ENCODE measurements around the gene PLSCR2. TPM values are rescaled to one million over a fixed set of nuclear protein-coding genes. Genes with fewer than 3 reads are reported as not detected.

Gene PLSCR2
- total RNA-seq, 1 experiment from 2014 or later: 0.54 TPM

DNA sequence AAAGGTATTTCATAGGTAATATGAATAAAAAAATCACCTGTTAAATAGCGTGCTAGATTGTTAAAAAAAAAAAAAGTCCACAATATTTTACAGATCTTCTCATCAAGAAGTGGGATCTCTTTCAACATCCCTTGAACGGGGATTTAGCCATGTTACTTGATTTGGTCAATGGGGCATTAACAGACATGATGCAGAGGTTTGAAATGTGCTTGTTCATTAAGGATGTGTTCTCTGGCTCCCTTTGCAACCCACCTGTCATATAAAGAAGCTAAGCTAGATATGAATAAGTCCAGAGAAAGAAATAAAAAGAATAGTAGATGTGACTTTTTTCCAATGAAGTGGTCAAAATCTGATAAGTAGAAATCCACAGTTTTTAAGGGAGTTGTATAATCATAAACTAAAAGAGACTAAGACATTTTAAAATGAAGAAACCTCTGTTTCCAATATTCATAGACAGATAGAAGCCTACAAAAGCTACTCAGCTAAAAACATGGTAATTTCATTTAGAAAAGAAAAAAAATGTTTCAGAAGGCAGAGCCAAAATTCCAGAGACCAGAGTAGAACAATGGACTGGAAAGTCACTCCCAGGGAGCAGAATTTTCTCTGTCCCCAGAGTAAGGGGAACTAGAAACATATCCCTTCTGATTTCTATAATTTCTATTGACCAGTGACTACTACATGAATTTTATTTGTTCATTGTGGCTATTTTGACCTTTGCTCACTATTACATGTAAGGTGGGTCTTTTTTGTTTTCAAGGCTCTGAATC is 79.2 kb downstream of the PLSCR2 start:
- ATAC-seq (no peak), DNase-seq (ENCODE audit: low read depth, low spot score) (no peak)
- ChIA-PET POLR2A (no interaction called here), CTCF (no interaction called here)
- no TSS peak for BruUV-seq (replicated peaks)
- TF ChIP-seq, protein P1, sequence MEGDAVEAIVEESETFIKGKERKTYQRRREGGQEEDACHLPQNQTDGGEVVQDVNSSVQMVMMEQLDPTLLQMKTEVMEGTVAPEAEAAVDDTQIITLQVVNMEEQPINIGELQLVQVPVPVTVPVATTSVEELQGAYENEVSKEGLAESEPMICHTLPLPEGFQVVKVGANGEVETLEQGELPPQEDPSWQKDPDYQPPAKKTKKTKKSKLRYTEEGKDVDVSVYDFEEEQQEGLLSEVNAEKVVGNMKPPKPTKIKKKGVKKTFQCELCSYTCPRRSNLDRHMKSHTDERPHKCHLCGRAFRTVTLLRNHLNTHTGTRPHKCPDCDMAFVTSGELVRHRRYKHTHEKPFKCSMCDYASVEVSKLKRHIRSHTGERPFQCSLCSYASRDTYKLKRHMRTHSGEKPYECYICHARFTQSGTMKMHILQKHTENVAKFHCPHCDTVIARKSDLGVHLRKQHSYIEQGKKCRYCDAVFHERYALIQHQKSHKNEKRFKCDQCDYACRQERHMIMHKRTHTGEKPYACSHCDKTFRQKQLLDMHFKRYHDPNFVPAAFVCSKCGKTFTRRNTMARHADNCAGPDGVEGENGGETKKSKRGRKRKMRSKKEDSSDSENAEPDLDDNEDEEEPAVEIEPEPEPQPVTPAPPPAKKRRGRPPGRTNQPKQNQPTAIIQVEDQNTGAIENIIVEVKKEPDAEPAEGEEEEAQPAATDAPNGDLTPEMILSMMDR (IDR thresholded peaks at IDR 0.05): no peak
- TF ChIP-seq, protein P2, sequence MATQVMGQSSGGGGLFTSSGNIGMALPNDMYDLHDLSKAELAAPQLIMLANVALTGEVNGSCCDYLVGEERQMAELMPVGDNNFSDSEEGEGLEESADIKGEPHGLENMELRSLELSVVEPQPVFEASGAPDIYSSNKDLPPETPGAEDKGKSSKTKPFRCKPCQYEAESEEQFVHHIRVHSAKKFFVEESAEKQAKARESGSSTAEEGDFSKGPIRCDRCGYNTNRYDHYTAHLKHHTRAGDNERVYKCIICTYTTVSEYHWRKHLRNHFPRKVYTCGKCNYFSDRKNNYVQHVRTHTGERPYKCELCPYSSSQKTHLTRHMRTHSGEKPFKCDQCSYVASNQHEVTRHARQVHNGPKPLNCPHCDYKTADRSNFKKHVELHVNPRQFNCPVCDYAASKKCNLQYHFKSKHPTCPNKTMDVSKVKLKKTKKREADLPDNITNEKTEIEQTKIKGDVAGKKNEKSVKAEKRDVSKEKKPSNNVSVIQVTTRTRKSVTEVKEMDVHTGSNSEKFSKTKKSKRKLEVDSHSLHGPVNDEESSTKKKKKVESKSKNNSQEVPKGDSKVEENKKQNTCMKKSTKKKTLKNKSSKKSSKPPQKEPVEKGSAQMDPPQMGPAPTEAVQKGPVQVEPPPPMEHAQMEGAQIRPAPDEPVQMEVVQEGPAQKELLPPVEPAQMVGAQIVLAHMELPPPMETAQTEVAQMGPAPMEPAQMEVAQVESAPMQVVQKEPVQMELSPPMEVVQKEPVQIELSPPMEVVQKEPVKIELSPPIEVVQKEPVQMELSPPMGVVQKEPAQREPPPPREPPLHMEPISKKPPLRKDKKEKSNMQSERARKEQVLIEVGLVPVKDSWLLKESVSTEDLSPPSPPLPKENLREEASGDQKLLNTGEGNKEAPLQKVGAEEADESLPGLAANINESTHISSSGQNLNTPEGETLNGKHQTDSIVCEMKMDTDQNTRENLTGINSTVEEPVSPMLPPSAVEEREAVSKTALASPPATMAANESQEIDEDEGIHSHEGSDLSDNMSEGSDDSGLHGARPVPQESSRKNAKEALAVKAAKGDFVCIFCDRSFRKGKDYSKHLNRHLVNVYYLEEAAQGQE (IDR thresholded peaks at IDR 0.05; ENCODE audit: insufficient read depth in 1 of 2, low read depth in 2 of 2, low read length in 1 of 2): no peak
- TF ChIP-seq SIN3A (IDR thresholded peaks at IDR 0.05; ENCODE audit: borderline replicate concordance, insufficient read depth, low read depth, low read length) (no peak), TCF7L2 (IDR thresholded peaks at IDR 0.05; ENCODE audit: low read depth, low read length) (no peak), POLR2AphosphoS5 (IDR thresholded peaks at IDR 0.05; ENCODE audit: low read depth, low read length) (no peak)
- Histone ChIP-seq H3K27me3 (ENCODE audit: control insufficient read depth, insufficient read depth, low read length) (no peaks in the 10 kb centered on the region), H3K9me3 (ENCODE audit: control insufficient read depth, insufficient read depth, low read depth, low read length) (no peaks in the 10 kb centered on the region), H3K4me3 (ENCODE audit: low read depth in 2 of 2, low read length in 2 of 2) (no peak overlapping the region), H3K4me1 (ENCODE audit: control insufficient read depth, insufficient read depth, low read length) (no peaks in the 10 kb centered on the region), H3K36me3 (ENCODE audit: control insufficient read depth, insufficient read depth, low read length) (no peaks in the 10 kb centered on the region), H3K27ac (ENCODE audit: low read length) (no peak overlapping the region)
- in situ Hi-C loops (cut with HindIII; ENCODE audit: low pct_unique_long_range_greater_than_20kb, low sequenced_read_pairs) (no loop called here), intact Hi-C loops (cut with micrococcal nuclease; ENCODE audit: unreplicated experiment) (no loop called here)

DNA sequence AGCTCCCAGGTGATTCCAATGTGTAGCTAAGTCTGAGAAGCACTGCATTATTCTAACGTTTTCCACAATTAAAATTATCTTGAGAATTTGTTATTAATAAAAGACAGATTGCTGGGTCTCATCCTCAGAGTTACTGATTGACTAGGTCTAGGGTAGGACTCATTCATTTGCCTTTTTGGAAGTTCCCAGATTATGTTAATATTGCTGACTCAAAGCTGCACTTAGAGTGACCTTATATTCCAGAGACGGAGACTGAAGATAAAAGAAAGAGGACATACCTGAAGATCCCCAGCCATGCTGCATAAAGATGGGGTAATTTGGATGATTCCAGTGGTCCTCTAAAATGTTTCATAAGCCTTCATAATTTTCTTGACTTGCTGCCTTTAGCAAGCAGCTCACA is 81.8 kb downstream of the PLSCR2 start:
- DNase-seq (ENCODE audit: low read depth, low spot score): no peak
- H3K27me3 ChIP-seq (ENCODE audit: control insufficient read depth, insufficient read depth, low read length): no peaks in the 10 kb centered on the region
- intact Hi-C loops (cut with micrococcal nuclease; ENCODE audit: unreplicated experiment): no loop called here
- in situ Hi-C loops (cut with HindIII; ENCODE audit: low pct_unique_long_range_greater_than_20kb, low sequenced_read_pairs): no loop called here
- ATAC-seq: no peak
- no peaks in the 10 kb centered on the region for H3K36me3 ChIP-seq (ENCODE audit: control insufficient read depth, insufficient read depth, low read length)
- POLR2A ChIA-PET: no interaction called here
- no peak for TF ChIP-seq TCF7L2 (IDR thresholded peaks at IDR 0.05; ENCODE audit: low read depth, low read length)
- TF ChIP-seq, protein P1 (IDR thresholded peaks at IDR 0.05): no peak
- TF ChIP-seq, protein P2 (IDR thresholded peaks at IDR 0.05; ENCODE audit: insufficient read depth in 1 of 2, low read depth in 2 of 2, low read length in 1 of 2): no peak
- no peak for TF ChIP-seq POLR2AphosphoS5 (IDR thresholded peaks at IDR 0.05; ENCODE audit: low read depth, low read length)
- TF ChIP-seq SIN3A (IDR thresholded peaks at IDR 0.05; ENCODE audit: borderline replicate concordance, insufficient read depth, low read depth, low read length): no peak
- H3K4me1 ChIP-seq (ENCODE audit: control insufficient read depth, insufficient read depth, low read length): 0 out of 2 replicates have a peak, but pooled peaks cover 3% of the 10 kb centered on the region
- no TSS peak for BruUV-seq (replicated peaks)
- H3K4me3 ChIP-seq (ENCODE audit: low read depth in 2 of 2, low read length in 2 of 2): no peak overlapping the region
- CTCF ChIA-PET: no interaction called here
- no peak overlapping the region for H3K27ac ChIP-seq (ENCODE audit: low read length)
- no peaks in the 10 kb centered on the region for H3K9me3 ChIP-seq (ENCODE audit: control insufficient read depth, insufficient read depth, low read depth, low read length)
